Karpas-422 (cell line): ENCODE data around the gene CARD11. TPM values are rescaled to one million over a fixed set of nuclear protein-coding genes. Genes with fewer than 3 reads are reported as not detected.

Experiments
- DNase-seq: peaks from one replicate; pipeline ENCODE4 v3.0.0-alpha.2; 2015
- H2AFZ ChIP-seq: fragments of 200-600 bp; sonication (generic); 2 replicates; pipeline ENCODE4 v1.6.1; 2014; ENCODE audit warnings: antibody characterized with exemption, low read length, mixed read lengths
- H3K27ac ChIP-seq: fragments of 200-600 bp; sonication (generic); 2 replicates; pipeline ENCODE4 v1.5.1; 2014; ENCODE audit warnings: mild to moderate bottlenecking, low read length, moderate library complexity
- H3K27me3 ChIP-seq: fragments of 200-600 bp; sonication (generic); 2 replicates; pipeline ENCODE4 v1.6.1; 2014; ENCODE audit warnings: low read length, mixed read lengths
- H3K36me3 ChIP-seq: fragments of 200-600 bp; sonication (generic); 2 replicates; pipeline ENCODE4 v1.6.1; 2014; ENCODE audit warnings: low read length, mixed read lengths; ENCODE audit not compliant: insufficient read depth
- H3K4me1 ChIP-seq: fragments of 200-600 bp; sonication (generic); 2 replicates; pipeline ENCODE4 v1.6.1; 2014; ENCODE audit warnings: mild to moderate bottlenecking, low read length, mixed read lengths
- H3K4me2 ChIP-seq: fragments of 200-600 bp; sonication (generic); 2 replicates; pipeline ENCODE4 v1.6.1; 2014; ENCODE audit warnings: low read length, low read depth, mild to moderate bottlenecking; ENCODE audit not compliant: poor library complexity, severe bottlenecking
- H3K4me3 ChIP-seq: fragments of 200-600 bp; sonication (generic); 2 replicates; pipeline ENCODE4 v1.5.1; 2014; ENCODE audit warnings: mild to moderate bottlenecking, antibody characterized with exemption, low read length, mixed read lengths
- H3K79me2 ChIP-seq: fragments of 200-600 bp; sonication (generic); 2 replicates; pipeline ENCODE4 v1.6.1; 2014; ENCODE audit warnings: mild to moderate bottlenecking, low read length, mixed read lengths
- H3K9ac ChIP-seq: fragments of 200-600 bp; sonication (generic); 2 replicates; pipeline ENCODE4 v1.6.0; 2014; ENCODE audit warnings: low read length
- H3K9me2 ChIP-seq: fragments of 200-600 bp; sonication (generic), shearing (Covaris generic); replicated peaks from 2 replicates; pipeline ENCODE4 v1.6.0; 2014; ENCODE audit warnings: mild to moderate bottlenecking, low read length, moderate library complexity; ENCODE audit not compliant: insufficient read depth
- H3K9me3 ChIP-seq: fragments of 300-700, 200-600 bp; sonication (generic); 2 replicates; pipeline ENCODE4 v1.6.1; 2014; ENCODE audit warnings: low read length, mixed read lengths
- H4K20me1 ChIP-seq: fragments of 200-600 bp; sonication (generic); 2 replicates; pipeline ENCODE4 v1.6.1; 2014; ENCODE audit warnings: mild to moderate bottlenecking, antibody characterized with exemption, low read length, low read depth; ENCODE audit not compliant: insufficient read depth
- total RNA-seq: library from RNA; depleted of rRNA; stranded (reverse); fragments of >200 nt; shearing (Covaris generic); gene quantifications from 2 replicates; pipeline ENCODE4 v1.2.3, GENCODE V29; 2014; ENCODE audit warnings: low replicate concordance; rRNA removed

The CARD11 gene
- total RNA-seq, 1 experiment from 2014 or later = 38.5 TPM

DNA sequence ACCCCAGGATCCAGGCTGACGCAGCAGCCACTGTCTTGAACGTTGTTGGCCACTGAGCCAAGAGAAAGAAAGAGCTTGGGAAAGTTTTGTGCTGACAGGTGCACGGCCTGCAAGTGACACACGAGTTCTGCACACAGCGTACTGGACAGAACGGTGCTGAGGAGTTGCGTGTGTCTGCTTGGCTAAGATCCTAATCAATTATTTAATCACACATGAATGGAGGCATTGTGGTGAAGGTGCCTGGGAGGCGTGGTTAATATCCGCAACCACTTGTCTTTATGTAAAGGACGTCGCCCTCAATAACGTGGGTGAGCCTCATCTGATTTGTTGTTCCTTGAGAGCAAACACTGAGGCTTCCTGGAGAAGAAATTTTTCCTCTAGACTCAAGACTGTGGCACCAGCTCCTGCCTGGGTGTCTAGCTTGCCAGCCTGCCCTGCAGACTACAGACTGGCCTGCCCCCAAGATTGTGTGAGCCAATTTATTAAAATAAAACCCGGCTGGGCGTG, 183.0 kb downstream of the CARD11 start:
- H4K20me1 ChIP-seq = no peaks in the 10 kb centered on the region
- DNase-seq = no peak
- no peak overlapping the region for H3K27ac ChIP-seq
- H3K36me3 ChIP-seq = no peaks in the 10 kb centered on the region
- no peaks in the 10 kb centered on the region for H3K27me3 ChIP-seq
- H3K9ac ChIP-seq = no peak overlapping the region
- no peak overlapping the region for H3K4me2 ChIP-seq
- no peak overlapping the region for H2AFZ ChIP-seq
- no peak overlapping the region for H3K4me3 ChIP-seq
- H3K79me2 ChIP-seq = no peaks in the 10 kb centered on the region
- H3K9me2 ChIP-seq = no peaks in the 10 kb centered on the region
- H3K9me3 ChIP-seq = no peaks in the 10 kb centered on the region
- H3K4me1 ChIP-seq = no peaks in the 10 kb centered on the region

GRCh38 chr7:2859952-2860351, 183.7 kb downstream of the CARD11 start:
- H2AFZ ChIP-seq = no peak overlapping the region
- no peaks in the 10 kb centered on the region for H3K79me2 ChIP-seq
- DNase-seq = no peak
- no peaks in the 10 kb centered on the region for H4K20me1 ChIP-seq
- H3K36me3 ChIP-seq = no peaks in the 10 kb centered on the region
- H3K4me3 ChIP-seq = no peak overlapping the region
- H3K4me2 ChIP-seq = no peak overlapping the region
- no peaks in the 10 kb centered on the region for H3K9me3 ChIP-seq
- no peak overlapping the region for H3K9ac ChIP-seq
- H3K4me1 ChIP-seq = no peaks in the 10 kb centered on the region
- no peaks in the 10 kb centered on the region for H3K9me2 ChIP-seq
- H3K27ac ChIP-seq = no peak overlapping the region
- no peaks in the 10 kb centered on the region for H3K27me3 ChIP-seq

DNA sequence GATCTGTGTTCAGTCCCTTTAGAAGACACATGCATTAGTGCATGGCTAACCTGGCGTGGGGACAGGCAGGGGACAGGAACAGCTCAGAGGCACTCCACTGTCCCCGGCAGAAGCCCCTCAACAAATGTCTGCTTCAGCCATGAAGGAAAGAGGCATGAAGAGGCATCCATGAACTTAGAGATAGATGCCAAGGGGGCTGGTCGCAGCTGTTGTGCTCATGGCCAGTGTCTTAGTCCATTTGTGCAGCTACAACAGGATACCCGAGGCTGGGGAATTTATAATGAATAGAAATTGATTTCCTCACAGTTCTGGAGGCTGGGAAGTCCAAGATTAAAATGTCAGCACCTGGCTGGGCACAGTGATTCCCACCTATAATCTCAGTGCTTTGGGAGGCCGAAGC, 185.0 kb downstream of the CARD11 start:
- Histone ChIP-seq H3K4me1 (no peaks in the 10 kb centered on the region), H3K4me3 (no peak overlapping the region), H3K9ac (no peak overlapping the region), H3K27ac (no peak overlapping the region), H2AFZ (no peak overlapping the region), H3K36me3 (no peaks in the 10 kb centered on the region), H3K79me2 (no peaks in the 10 kb centered on the region), H3K9me2 (no peaks in the 10 kb centered on the region), H3K4me2 (no peak overlapping the region), H3K9me3 (no peaks in the 10 kb centered on the region), H4K20me1 (no peaks in the 10 kb centered on the region), H3K27me3 (no peaks in the 10 kb centered on the region)
- no peak for DNase-seq

DNA sequence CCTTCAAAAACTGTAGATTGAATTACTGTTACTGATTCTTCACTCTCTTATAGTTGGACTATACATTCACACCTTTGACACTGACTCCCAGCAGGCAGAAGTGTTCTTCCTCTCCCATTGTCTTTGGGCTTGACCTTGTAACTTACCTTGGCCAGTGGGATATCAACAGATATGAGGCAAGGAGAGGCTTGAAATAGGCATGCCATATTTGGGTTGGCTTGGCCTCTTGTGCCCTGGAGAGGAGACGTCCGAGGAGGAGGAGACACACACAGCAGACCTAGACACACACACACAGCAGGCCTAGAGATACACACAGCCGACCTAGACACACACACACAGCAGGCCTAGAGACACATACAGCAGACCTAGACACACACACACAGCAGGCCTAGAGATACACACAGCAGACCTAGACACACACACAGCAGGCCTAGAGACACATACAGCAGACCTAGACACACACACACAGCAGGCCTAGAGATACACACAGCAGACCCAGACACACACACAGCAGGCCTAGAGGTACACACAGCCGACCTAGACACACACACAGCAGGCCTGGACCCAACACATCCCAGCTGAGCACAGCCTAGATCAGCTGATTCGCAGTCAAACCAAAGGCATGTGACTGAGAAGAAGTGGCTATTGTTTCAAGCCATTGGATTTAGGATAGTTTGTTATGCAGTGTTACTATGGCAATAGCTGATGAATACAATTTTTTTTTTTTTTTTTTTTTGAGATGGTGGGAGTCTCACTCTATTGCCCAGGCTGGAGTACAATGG, 187.1 kb downstream of the CARD11 start:
- Histone ChIP-seq H2AFZ (no peak overlapping the region), H3K27ac (no peak overlapping the region), H3K9ac (no peak overlapping the region), H3K79me2 (no peaks in the 10 kb centered on the region), H3K9me3 (no peaks in the 10 kb centered on the region), H4K20me1 (no peaks in the 10 kb centered on the region), H3K9me2 (no peaks in the 10 kb centered on the region), H3K27me3 (no peaks in the 10 kb centered on the region), H3K4me3 (no peak overlapping the region), H3K36me3 (no peaks in the 10 kb centered on the region), H3K4me1 (no peaks in the 10 kb centered on the region), H3K4me2 (no peak overlapping the region)
- DNase-seq = no peak

Other genes with a start within 250 kb of the CARD11 start
- gene GNA12, start 199.6 kb downstream of the CARD11 start, total RNA-seq = 3.1 and 8.1 TPM in 2 replicates